ENCODE measurements around the gene DCAF15.
"Not testable (repeated sequence)": the region's sequence is repeated elsewhere in the genome, so short reads cannot be mapped to it uniquely, and the experiment has no call there.

DCAF15 gene

GRCh38 chr19:13952154-13952930, at the start of gene DCAF15:
DCAF15 (plus strand) TSS chr19:13952509; CDS start chr19:13952513, 4 bp downstream.
- peak; percentile 100 for DNase-seq

- no peak for DNase-seq
Measured at GRCh38 chr19:13902993-13903555, 49.2 kb upstream of the DCAF15 start.

- peak; percentile 95 for DNase-seq
Measured at GRCh38 chr19:13905634-13906520, 46.4 kb upstream of the DCAF15 start, which contains the start of the genes BRME1 and CC2D1A. BRME1 (minus strand) TSS chr19:13906117; CDS start chr19:13904892, 1,225 bp downstream. CC2D1A (plus strand) TSS chr19:13906201; CDS start chr19:13906442, 241 bp downstream.

- no peak for DNase-seq
Measured at GRCh38 chr19:13906521-13906904, 45.8 kb upstream of the DCAF15 start.

GRCh38 chr19:13906910-13907309, 45.4 kb upstream of the DCAF15 start:
- no peak for DNase-seq

- no peak for DNase-seq
Measured at GRCh38 chr19:13908674-13909073, 43.6 kb upstream of the DCAF15 start.

GRCh38 chr19:13909430-13909829, 42.9 kb upstream of the DCAF15 start:
- DNase-seq, result no peak

GRCh38 chr19:13913352-13913751, 39.0 kb upstream of the DCAF15 start:
- DNase-seq, result no peak

- no peak for DNase-seq
Measured at GRCh38 chr19:13914777-13915176, 37.5 kb upstream of the DCAF15 start.

- DNase-seq, result no peak
Measured at GRCh38 chr19:13917888-13918406, 34.4 kb upstream of the DCAF15 start.

GRCh38 chr19:13918726-13919411, 33.4 kb upstream of the DCAF15 start:
- no peak for DNase-seq

GRCh38 chr19:13920524-13920923, 31.8 kb upstream of the DCAF15 start:
- no peak for DNase-seq

- DNase-seq, result no peak
Measured at GRCh38 chr19:13920940-13921747, 31.2 kb upstream of the DCAF15 start.

- not testable (repeated sequence) for DNase-seq
Measured at GRCh38 chr19:13922118-13922517, 30.2 kb upstream of the DCAF15 start.

- DNase-seq, result no peak
Measured at GRCh38 chr19:13923194-13923987, 28.9 kb upstream of the DCAF15 start.

GRCh38 chr19:13926010-13926409, 26.3 kb upstream of the DCAF15 start:
- no peak for DNase-seq

- DNase-seq, result no peak
Measured at GRCh38 chr19:13926715-13927114, 25.6 kb upstream of the DCAF15 start.

- DNase-seq, result no peak
Measured at GRCh38 chr19:13929340-13929739, 23.0 kb upstream of the DCAF15 start.

GRCh38 chr19:13929956-13930355, 22.4 kb upstream of the DCAF15 start:
- DNase-seq, result no peak

- DNase-seq, result no peak
Measured at GRCh38 chr19:13930402-13930801, 21.9 kb upstream of the DCAF15 start.
